ENCODE data around the gene DALRD3.
A peak's percentile ranks its signal among the peaks of the same experiment; 100 is the strongest.

DALRD3 gene, protein sequence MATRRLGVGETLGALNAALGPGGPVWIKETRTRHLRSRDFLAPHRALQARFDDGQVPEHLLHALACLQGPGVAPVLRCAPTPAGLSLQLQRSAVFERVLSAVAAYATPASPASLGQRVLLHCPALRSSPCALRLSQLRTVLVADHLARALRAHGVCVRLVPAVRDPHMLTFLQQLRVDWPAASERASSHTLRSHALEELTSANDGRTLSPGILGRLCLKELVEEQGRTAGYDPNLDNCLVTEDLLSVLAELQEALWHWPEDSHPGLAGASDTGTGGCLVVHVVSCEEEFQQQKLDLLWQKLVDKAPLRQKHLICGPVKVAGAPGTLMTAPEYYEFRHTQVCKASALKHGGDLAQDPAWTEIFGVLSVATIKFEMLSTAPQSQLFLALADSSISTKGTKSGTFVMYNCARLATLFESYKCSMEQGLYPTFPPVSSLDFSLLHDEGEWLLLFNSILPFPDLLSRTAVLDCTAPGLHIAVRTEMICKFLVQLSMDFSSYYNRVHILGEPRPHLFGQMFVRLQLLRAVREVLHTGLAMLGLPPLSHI

DNA sequence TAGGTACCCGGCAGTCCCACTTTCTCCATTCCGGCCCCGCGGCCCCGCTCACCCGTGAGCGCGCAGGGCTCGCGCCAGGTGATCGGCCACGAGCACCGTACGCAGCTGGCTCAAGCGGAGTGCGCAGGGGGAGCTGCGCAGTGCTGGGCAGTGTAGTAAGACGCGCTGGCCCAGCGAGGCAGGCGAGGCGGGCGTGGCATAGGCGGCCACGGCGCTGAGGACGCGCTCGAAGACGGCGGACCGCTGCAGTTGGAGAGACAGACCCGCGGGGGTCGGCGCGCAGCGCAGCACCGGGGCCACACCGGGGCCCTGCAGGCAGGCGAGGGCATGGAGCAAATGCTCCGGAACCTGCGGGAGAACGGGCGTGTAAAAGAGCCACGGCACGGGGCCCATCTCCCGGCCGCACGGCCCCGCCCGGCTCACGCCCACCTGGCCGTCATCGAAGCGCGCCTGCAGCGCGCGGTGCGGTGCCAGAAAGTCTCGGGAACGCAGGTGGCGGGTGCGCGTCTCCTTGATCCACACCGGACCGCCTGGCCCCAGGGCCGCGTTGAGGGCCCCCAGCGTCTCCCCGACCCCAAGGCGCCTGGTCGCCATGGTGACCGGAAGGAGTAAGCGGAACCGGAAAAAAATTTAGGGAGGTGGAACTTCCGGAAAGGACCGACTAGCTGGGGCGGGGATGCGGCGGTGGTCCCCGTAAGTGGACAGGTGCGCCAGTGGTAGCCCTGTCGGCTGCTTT lies at the start of gene DALRD3:
Gene DALRD3 (minus strand): TSS at position 610 of the 736 bp plus-strand sequence. CDS start 16 bp downstream, at position 594.
- TF ChIP-seq, protein P1, sequence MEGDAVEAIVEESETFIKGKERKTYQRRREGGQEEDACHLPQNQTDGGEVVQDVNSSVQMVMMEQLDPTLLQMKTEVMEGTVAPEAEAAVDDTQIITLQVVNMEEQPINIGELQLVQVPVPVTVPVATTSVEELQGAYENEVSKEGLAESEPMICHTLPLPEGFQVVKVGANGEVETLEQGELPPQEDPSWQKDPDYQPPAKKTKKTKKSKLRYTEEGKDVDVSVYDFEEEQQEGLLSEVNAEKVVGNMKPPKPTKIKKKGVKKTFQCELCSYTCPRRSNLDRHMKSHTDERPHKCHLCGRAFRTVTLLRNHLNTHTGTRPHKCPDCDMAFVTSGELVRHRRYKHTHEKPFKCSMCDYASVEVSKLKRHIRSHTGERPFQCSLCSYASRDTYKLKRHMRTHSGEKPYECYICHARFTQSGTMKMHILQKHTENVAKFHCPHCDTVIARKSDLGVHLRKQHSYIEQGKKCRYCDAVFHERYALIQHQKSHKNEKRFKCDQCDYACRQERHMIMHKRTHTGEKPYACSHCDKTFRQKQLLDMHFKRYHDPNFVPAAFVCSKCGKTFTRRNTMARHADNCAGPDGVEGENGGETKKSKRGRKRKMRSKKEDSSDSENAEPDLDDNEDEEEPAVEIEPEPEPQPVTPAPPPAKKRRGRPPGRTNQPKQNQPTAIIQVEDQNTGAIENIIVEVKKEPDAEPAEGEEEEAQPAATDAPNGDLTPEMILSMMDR (IDR thresholded peaks at IDR 0.05; ENCODE audit: extremely low read depth, insufficient read depth, missing control alignments), result no peak
- DNase-seq (ENCODE audit: low spot score), result peak; percentile 92
- in situ Hi-C loops (cut with MboI; ENCODE audit: low pct_unique_long_range_greater_than_20kb, low sequenced_read_pairs, unreplicated experiment), result no loop called here

DNA sequence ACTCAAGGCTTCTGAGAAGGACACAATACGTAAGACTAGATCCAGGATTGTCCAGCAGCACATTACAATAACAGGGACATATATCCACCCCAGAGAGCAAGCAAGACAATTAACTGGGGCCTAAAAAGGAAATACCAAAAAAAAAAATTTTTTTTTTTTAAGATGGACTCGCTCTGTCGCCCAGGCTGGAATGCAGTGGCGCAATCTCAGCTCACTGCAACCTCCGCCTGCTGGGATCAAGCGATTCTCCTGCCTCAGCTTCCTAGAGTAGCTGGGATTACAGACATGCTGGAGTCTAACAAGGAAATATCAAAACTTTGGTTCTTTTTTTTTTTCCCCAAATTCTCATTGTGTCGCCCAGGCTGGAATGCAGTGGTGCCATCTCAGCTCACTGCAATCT lies 39.6 kb upstream of the DALRD3 start:
- in situ Hi-C loops (cut with MboI; ENCODE audit: low pct_unique_long_range_greater_than_20kb, low sequenced_read_pairs, unreplicated experiment), result no loop called here
- TF ChIP-seq, protein P1 (IDR thresholded peaks at IDR 0.05; ENCODE audit: extremely low read depth, insufficient read depth, missing control alignments), result no peak

DNA sequence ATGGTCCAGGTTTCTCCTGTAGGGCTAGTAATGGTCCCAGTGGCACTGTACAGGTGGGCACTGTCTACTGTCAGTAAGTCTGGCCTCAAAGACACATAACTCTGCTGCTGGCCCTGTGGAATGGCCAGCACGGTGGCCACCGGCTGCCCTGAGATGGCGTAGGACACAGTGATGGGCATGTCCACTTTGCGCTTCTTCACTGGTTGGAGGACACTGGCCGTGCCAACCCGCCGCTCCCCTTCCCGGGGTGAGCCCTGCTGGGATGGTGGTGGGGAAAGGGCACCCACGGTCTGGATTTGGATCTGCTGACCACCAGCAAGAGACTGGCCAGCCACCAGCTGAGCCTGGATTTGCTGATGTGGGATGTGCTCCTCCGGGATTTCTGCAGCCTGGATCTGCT lies 38.9 kb upstream of the DALRD3 start:
- TF ChIP-seq, protein P1 (IDR thresholded peaks at IDR 0.05; ENCODE audit: extremely low read depth, insufficient read depth, missing control alignments), result no peak
- DNase-seq (ENCODE audit: low spot score), result no peak
- in situ Hi-C loops (cut with MboI; ENCODE audit: low pct_unique_long_range_greater_than_20kb, low sequenced_read_pairs, unreplicated experiment), result no loop called here

More for the DNA sequence above, 39.6 kb upstream of the DALRD3 start:
- DNase-seq (ENCODE audit: low spot score), result no peak

DNA sequence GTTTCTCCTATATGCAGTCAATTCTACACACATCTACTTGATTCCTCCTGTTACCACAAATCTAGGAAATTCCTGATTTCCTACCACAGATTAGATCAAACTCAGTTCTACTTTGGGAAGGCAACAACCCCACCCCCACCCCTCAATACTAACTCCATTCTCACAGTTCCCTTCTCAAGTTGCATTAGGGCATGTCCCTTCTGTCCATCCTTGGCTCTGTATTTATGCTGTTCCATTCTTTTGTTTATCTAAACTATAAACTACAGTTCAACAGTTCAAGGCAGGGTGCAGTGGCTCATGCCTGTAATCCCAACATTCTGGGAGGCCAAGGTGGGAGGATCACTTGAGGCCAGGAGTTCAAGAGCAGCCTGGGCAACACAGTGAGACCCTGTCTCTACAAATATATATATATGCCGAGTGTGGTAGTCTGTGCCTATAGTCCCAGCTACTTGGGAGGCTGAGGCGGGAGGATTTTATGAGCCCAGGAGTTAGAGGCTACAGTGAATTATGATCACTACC lies 36.0 kb upstream of the DALRD3 start:
- in situ Hi-C loops (cut with MboI; ENCODE audit: low pct_unique_long_range_greater_than_20kb, low sequenced_read_pairs, unreplicated experiment), result no loop called here
- TF ChIP-seq, protein P1 (IDR thresholded peaks at IDR 0.05; ENCODE audit: extremely low read depth, insufficient read depth, missing control alignments), result no peak
- DNase-seq (ENCODE audit: low spot score), result no peak

DNA sequence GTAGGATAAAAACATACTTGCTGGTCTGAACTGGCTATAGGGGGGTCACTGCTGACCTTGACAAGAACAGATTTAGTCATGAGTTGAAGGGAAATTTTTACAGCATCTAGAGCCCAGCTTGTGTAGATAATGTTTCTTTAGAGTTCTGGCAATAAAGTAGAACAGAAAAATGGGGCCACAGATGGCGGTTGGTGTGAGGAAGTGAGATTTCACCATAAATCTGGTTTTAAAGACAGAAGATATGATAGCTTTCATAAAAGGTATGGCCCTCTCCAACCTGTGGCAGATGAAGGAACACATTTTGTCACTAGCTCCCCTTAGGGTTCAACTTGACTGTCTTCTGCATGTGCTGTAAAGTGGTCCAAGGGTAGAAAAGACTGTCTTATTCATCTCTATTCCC lies 35.2 kb upstream of the DALRD3 start:
- DNase-seq (ENCODE audit: low spot score), result no peak
- TF ChIP-seq, protein P1 (IDR thresholded peaks at IDR 0.05; ENCODE audit: extremely low read depth, insufficient read depth, missing control alignments), result no peak
- in situ Hi-C loops (cut with MboI; ENCODE audit: low pct_unique_long_range_greater_than_20kb, low sequenced_read_pairs, unreplicated experiment), result no loop called here

- TF ChIP-seq, protein P1 (IDR thresholded peaks at IDR 0.05; ENCODE audit: extremely low read depth, insufficient read depth, missing control alignments), result no peak
- DNase-seq (ENCODE audit: low spot score), result no peak
- in situ Hi-C loops (cut with MboI; ENCODE audit: low pct_unique_long_range_greater_than_20kb, low sequenced_read_pairs, unreplicated experiment), result no loop called here
Observed at GRCh38 chr3:49035281-49035680, 16.9 kb upstream of the DALRD3 start.
